ENCODE measurements around the gene KIRREL3. TPM values are rescaled to one million over a fixed set of nuclear protein-coding genes. Genes with fewer than 3 reads are reported as not detected.

KIRREL3 gene
- total and polyA plus RNA-seq, 2 of the 8 experiments (the other 6 are each of a cell fraction or from before 2014, with no cell fraction given), result 0.29 to 0.32 TPM

DNA sequence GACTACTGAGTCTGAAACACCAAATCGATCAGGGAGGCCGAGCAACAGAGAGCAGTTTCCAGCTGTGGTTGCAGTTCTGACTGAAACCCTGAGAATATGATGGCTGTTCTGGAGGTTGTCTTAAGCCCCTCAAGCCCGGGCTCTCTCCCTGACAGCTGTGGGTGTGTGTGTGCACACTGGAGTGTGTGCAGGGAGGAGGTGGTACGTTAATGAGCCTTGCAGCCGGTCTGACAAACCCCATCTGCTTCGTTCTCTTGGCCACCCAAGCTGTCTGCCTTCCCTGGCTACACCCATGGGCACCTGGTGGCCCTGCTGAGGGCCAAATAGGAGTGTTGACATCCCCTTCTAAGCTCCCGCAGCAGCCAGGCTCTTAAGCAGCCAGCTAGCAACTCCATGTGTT, 189.8 kb downstream of the KIRREL3 start (continued):
- TF ChIP-seq EZH2 (IDR thresholded peaks at IDR 0.05; ENCODE audit: low read depth, low read length, severe bottlenecking), result no peak

Data from H1 (cell line).